ENCODE results near the gene FBXO34.

DNA sequence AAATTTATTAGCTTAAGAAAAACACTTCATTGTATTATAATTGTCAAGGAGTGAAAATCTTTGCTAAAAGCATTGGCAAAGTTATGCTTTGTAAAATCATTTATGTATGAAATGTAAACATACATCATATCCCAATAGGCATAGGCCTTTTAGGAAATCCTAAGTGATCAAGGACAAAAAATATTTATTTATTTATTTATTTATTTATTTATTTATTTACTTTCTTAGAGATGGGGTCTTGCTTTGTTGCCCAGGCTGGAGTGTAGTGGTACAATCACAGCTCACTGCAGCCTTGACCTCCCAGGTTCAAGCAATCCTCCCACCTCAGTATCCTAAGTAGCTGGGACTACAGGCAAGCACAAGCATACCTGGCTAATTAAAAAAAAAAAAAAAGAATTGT is 47.9 kb upstream of the FBXO34 start:
- TF ChIP-seq, protein P1, sequence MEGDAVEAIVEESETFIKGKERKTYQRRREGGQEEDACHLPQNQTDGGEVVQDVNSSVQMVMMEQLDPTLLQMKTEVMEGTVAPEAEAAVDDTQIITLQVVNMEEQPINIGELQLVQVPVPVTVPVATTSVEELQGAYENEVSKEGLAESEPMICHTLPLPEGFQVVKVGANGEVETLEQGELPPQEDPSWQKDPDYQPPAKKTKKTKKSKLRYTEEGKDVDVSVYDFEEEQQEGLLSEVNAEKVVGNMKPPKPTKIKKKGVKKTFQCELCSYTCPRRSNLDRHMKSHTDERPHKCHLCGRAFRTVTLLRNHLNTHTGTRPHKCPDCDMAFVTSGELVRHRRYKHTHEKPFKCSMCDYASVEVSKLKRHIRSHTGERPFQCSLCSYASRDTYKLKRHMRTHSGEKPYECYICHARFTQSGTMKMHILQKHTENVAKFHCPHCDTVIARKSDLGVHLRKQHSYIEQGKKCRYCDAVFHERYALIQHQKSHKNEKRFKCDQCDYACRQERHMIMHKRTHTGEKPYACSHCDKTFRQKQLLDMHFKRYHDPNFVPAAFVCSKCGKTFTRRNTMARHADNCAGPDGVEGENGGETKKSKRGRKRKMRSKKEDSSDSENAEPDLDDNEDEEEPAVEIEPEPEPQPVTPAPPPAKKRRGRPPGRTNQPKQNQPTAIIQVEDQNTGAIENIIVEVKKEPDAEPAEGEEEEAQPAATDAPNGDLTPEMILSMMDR (conservative IDR thresholded peaks at IDR 0.05; ENCODE audit: low read length), result no peak
- no peak for TF ChIP-seq EZH2phosphoT487 (IDR thresholded peaks at IDR 0.05; ENCODE audit: borderline replicate concordance, low read depth, low read length)
